ENCODE data around the gene BTBD16. TPM values are rescaled to one million over a fixed set of nuclear protein-coding genes. Genes with fewer than 3 reads are reported as not detected.

The BTBD16 gene
- total RNA-seq = not detected

DNA sequence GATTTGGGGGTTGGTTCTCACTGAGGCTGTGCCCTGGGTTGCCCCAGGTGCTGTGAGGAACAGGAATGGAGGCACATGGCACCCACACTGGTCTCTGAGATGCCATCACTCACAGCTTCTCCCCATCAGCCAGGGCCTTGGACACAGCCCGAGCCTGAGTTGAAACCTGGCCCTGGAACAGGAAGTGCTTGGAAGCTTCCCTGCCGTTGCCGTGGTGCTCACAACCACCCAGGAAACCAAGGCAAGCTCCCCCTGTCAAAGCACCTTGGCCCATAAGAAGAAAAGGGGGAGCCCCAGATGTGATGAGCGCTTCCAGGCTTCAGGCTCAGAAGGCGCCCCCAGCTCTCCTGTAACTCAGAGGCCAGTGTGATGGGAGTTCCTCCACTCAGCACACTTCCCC lies at the start of gene BTBD16:
Gene BTBD16, plus strand, starts transcription at position 221 of the 400 bp plus-strand sequence. CDS start 3,786 bp downstream, outside the sequence.
- ATAC-seq = no peak
- H3K27me3 Mint-ChIP-seq = peaks cover 2% of the 10 kb centered on the region
- no peaks in the 10 kb centered on the region for H3K36me3 Mint-ChIP-seq
- no peak for DNase-seq
- no peak within 1 kb of the TSS for H3K27ac Mint-ChIP-seq
- H3K4me1 Mint-ChIP-seq = no peaks in the 10 kb centered on the region
- H3K9me3 Mint-ChIP-seq (ENCODE audit: low read depth) = no peaks in the 10 kb centered on the region
- CTCF ChIA-PET = interaction anchor here (0.9 to 1.3 kb wide), 5 partner anchors 12 to 293 kb away, joined by 3 read pairs; no protein-coding TSS in a partner anchor
- H3K4me3 Mint-ChIP-seq = no peak within 1 kb of the TSS

- peaks cover 21% of the 10 kb centered on the region for H3K27me3 Mint-ChIP-seq
- H3K36me3 Mint-ChIP-seq = no peaks in the 10 kb centered on the region
- H3K4me3 Mint-ChIP-seq = no peak overlapping the region
- CTCF ChIA-PET = no interaction called here
- no peaks in the 10 kb centered on the region for H3K9me3 Mint-ChIP-seq (ENCODE audit: low read depth)
- no peak for DNase-seq
- no peaks in the 10 kb centered on the region for H3K4me1 Mint-ChIP-seq
- ATAC-seq = no peak
- H3K27ac Mint-ChIP-seq = no peak overlapping the region
These were observed 49.1 kb upstream of the BTBD16 start for GRCh38 chr10:122221958-122222357.

DNA sequence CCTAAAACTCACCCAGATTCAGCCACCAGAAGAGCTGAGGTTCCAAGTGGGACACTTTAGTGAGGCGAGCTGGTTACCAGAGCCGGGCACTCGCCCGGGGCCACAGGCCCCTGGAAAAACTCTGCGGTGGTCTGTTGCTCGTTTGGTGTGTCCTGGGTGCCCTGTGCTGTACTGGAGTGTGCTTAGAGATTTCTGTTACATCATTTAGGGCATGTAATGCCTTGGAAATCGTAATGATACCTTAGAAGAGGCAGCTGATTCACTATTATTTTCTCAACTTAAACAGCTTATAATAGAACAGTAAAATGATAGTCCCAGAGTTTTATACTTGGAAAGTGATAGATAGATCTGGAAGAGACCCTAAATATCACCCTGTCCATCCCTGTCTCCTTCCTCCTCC lies 48.5 kb upstream of the BTBD16 start:
- H3K36me3 Mint-ChIP-seq = no peaks in the 10 kb centered on the region
- no peaks in the 10 kb centered on the region for H3K9me3 Mint-ChIP-seq (ENCODE audit: low read depth)
- no peak overlapping the region for H3K27ac Mint-ChIP-seq
- ATAC-seq (no peak), DNase-seq (no peak)
- CTCF ChIA-PET = no interaction called here
- H3K27me3 Mint-ChIP-seq = peaks cover 21% of the 10 kb centered on the region
- H3K4me1 Mint-ChIP-seq = no peaks in the 10 kb centered on the region
- no peak overlapping the region for H3K4me3 Mint-ChIP-seq

GRCh38 chr10:122224159-122224558 lies 46.9 kb upstream of the BTBD16 start:
- H3K4me1 Mint-ChIP-seq = no peaks in the 10 kb centered on the region
- no peak overlapping the region for H3K4me3 Mint-ChIP-seq
- no peak overlapping the region for H3K27ac Mint-ChIP-seq
- no peaks in the 10 kb centered on the region for H3K36me3 Mint-ChIP-seq
- DNase-seq = no peak
- peaks cover 21% of the 10 kb centered on the region for H3K27me3 Mint-ChIP-seq
- no peaks in the 10 kb centered on the region for H3K9me3 Mint-ChIP-seq (ENCODE audit: low read depth)
- no peak for ATAC-seq
- CTCF ChIA-PET = no interaction called here

DNA sequence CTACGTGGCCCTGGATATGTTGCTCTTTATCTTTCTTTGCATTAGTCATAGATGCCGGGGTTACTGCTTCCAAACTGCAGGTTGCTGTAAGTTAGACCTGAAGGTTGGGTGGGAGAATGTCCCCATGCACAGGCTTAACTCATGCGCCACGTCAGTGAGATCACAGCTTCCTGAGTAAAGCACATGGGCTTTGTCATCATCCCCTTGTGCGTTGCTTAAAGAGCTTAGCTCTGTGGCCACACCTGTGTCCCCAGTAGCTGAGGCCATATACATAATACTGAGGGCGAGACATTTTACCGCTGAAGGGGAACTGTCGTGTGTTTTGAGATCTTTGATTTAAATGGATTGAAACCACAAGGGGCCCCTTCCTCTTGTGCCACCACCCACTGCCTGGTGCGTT lies 45.8 kb upstream of the BTBD16 start:
- no peak overlapping the region for H3K4me3 Mint-ChIP-seq
- no peaks in the 10 kb centered on the region for H3K9me3 Mint-ChIP-seq (ENCODE audit: low read depth)
- ATAC-seq = no peak
- H3K36me3 Mint-ChIP-seq = no peaks in the 10 kb centered on the region
- H3K4me1 Mint-ChIP-seq = no peaks in the 10 kb centered on the region
- DNase-seq = no peak
- H3K27me3 Mint-ChIP-seq = peaks cover 21% of the 10 kb centered on the region
- CTCF ChIA-PET = no interaction called here
- no peak overlapping the region for H3K27ac Mint-ChIP-seq

GRCh38 chr10:122227754-122228153 lies 43.3 kb upstream of the BTBD16 start:
- CTCF ChIA-PET = no interaction called here
- no peak for DNase-seq
- Mint-ChIP-seq H3K27ac (no peak overlapping the region), H3K27me3 (peaks cover 19% of the 10 kb centered on the region), H3K4me1 (no peaks in the 10 kb centered on the region), H3K4me3 (no peak overlapping the region), H3K9me3 (ENCODE audit: low read depth) (no peaks in the 10 kb centered on the region), H3K36me3 (no peaks in the 10 kb centered on the region)
- no peak for ATAC-seq

DNA sequence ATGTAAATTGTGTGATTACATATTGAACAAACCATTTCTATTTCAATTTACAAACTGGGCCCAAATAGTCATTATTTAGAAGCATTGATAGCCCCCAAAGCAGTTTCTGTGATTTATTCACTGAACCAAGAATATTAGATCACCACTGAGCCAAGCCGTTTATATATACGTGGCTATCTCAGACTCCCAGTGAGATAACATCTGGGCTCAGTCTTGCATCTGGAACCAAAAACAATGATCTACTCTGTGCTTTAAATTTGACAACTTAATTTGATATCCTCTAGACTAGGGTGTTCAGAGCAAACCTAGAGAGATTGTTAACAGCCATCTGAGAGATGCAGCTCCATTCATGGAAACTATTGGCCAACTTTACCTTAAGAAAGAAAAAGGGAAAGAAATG lies 41.4 kb upstream of the BTBD16 start:
- no peak for DNase-seq
- Mint-ChIP-seq H3K9me3 (ENCODE audit: low read depth) (no peaks in the 10 kb centered on the region), H3K36me3 (no peaks in the 10 kb centered on the region), H3K27me3 (peaks cover 16% of the 10 kb centered on the region), H3K27ac (no peak overlapping the region), H3K4me3 (no peak overlapping the region), H3K4me1 (no peaks in the 10 kb centered on the region)
- no peak for ATAC-seq
- CTCF ChIA-PET = no interaction called here

DNA sequence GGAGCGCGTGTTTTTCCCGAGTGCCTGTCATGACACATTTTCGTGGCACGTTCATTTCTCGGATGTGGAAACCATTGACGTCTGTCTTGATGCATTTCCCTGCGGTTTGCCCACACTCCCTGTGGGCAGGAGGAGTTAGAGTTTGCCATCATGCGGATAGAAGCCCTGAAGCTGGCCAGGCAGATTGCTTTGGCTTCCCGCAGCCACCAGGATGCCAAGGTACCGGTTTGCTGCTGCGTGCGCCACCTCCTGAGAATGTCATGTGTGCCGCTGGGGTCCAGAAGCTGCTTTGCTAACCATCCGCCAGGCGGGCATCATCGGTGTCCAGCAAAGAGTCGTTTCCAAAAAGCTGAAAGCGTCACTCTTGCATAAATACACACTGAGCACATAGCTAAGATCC lies 40.9 kb upstream of the BTBD16 start:
- Mint-ChIP-seq H3K27ac (no peak overlapping the region), H3K36me3 (no peaks in the 10 kb centered on the region), H3K9me3 (ENCODE audit: low read depth) (no peaks in the 10 kb centered on the region), H3K27me3 (peaks cover 12% of the 10 kb centered on the region), H3K4me1 (no peaks in the 10 kb centered on the region), H3K4me3 (no peak overlapping the region)
- ATAC-seq (no peak), DNase-seq (no peak)
- CTCF ChIA-PET = no interaction called here

DNA sequence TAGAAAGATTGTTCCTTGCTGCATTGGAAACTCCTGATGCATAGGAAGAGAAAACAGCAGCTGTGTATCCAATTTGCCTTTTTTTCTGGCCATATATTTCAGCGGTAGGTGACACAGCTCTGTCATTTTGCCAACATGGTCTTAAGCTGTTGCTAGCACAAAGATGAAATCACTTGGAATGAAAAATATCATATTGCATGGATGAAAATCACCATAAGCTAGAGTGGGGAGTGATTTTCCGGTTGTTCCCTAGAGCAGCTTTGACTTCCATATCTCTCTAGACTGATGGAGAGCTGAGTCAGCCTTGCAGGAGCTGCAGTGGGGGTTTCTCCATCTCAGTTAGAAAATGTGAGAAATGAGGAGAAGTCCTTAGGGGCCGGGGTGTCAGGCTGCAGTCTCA lies 38.3 kb upstream of the BTBD16 start:
- H3K4me1 Mint-ChIP-seq = no peaks in the 10 kb centered on the region
- DNase-seq = no peak
- H3K27ac Mint-ChIP-seq = no peak overlapping the region
- CTCF ChIA-PET = no interaction called here
- peaks cover 5% of the 10 kb centered on the region for H3K27me3 Mint-ChIP-seq
- no peaks in the 10 kb centered on the region for H3K36me3 Mint-ChIP-seq
- H3K4me3 Mint-ChIP-seq = no peak overlapping the region
- ATAC-seq = no peak
- H3K9me3 Mint-ChIP-seq (ENCODE audit: low read depth) = no peaks in the 10 kb centered on the region

DNA sequence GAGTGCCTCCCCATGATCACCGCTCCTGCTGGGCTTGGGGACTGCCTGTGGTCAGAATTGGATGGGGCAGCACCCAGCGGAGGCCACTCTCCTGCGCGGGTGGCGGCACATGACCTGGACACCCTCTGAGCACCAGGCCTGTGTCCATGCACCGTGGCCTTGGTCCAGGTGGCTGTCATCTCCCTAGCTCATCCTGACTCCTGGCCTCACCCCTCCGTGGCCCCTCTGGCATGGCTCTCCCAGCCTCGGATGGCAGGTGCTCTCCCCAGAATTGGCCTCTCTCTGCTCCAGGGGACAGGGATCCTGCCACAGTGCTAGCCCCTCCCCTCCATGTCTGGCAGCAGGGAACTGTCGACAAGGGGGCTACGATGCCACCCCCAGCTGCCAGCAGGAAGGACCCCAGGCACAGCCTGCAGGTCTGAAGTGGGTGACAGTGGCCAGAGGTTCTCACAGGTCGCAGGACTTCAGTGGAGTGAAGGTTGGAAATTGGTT lies 37.2 kb upstream of the BTBD16 start:
- Mint-ChIP-seq H3K4me1 (no peaks in the 10 kb centered on the region), H3K9me3 (ENCODE audit: low read depth) (no peaks in the 10 kb centered on the region), H3K27me3 (peaks cover 6% of the 10 kb centered on the region), H3K27ac (no peak overlapping the region), H3K4me3 (no peak overlapping the region), H3K36me3 (no peaks in the 10 kb centered on the region)
- CTCF ChIA-PET = no interaction called here
- ATAC-seq (no peak), DNase-seq (no peak)

- H3K36me3 Mint-ChIP-seq = no peaks in the 10 kb centered on the region
- no peak overlapping the region for H3K27ac Mint-ChIP-seq
- DNase-seq (no peak), ATAC-seq (no peak)
- no peaks in the 10 kb centered on the region for H3K4me1 Mint-ChIP-seq
- CTCF ChIA-PET = no interaction called here
- H3K27me3 Mint-ChIP-seq = peaks cover 6% of the 10 kb centered on the region
- no peak overlapping the region for H3K4me3 Mint-ChIP-seq
- no peaks in the 10 kb centered on the region for H3K9me3 Mint-ChIP-seq (ENCODE audit: low read depth)
These were observed 36.7 kb upstream of the BTBD16 start for GRCh38 chr10:122234416-122234815.

DNA sequence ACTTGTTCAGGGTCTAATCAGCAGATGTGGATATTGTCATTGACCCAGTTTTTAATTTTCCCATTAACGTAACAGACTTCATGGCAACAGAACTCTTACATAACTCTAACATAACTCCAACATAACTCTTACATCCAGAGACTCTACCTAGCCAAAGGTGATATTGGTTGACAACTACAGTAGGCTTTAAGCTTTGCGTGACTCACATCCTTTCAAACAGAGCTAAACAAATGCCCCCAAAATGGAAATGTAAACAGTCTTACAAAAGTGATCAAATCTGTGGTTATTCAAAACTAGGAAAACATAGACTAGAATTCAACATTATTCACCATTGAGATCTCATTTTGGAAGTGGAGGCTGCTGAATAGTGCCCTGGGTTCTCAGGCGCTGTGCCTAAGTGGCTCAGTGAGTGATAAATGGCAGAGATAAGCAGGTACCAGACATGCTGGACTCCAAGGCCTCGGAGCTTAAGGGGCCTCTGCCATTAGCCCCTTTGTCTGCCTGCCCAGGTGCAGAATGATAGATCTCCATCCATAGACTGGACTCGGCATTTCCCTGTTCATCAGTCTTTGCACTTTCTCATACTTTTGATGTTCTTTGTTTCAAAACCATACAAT lies 34.3 kb upstream of the BTBD16 start:
- Mint-ChIP-seq H3K4me3 (no peak overlapping the region), H3K4me1 (no peaks in the 10 kb centered on the region), H3K27me3 (peaks cover 6% of the 10 kb centered on the region), H3K36me3 (no peaks in the 10 kb centered on the region), H3K9me3 (ENCODE audit: low read depth) (no peaks in the 10 kb centered on the region), H3K27ac (no peak overlapping the region)
- DNase-seq (no peak), ATAC-seq (no peak)
- CTCF ChIA-PET = no interaction called here

DNA sequence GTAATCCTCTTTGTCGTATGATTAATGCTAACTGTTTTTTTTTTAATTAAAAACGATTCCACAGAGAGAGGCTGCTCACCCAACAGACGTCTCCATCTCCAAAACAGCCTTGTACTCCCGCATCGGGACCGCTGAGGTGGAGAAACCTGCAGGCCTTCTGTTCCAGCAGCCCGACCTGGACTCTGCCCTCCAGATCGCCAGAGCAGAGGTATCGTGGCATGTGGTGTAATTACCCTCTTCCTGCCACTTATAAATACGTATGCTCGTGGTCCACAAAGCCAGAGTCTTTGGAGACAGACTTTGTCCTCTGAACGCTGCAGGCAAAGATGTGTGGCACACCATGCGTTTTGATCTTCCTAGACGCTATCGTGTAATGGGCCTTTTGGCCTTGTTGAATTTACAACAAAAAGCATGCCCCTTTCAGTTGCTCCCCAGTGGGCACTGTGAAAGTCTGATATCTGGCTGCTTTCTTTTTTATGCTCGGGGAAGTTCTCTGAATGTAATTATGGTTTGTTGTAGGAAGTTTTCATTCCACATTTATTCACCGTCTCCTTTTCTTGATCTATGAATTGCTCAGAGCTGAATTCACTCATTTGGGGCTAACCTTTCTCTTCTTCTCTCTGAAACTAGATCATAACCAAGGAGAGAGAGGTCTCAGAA lies 33.6 kb upstream of the BTBD16 start:
- Mint-ChIP-seq H3K9me3 (ENCODE audit: low read depth) (no peaks in the 10 kb centered on the region), H3K27ac (no peak overlapping the region), H3K4me3 (no peak overlapping the region), H3K27me3 (peaks cover 6% of the 10 kb centered on the region), H3K36me3 (no peaks in the 10 kb centered on the region), H3K4me1 (no peaks in the 10 kb centered on the region)
- DNase-seq = no peak
- ATAC-seq = no peak
- CTCF ChIA-PET = no interaction called here

DNA sequence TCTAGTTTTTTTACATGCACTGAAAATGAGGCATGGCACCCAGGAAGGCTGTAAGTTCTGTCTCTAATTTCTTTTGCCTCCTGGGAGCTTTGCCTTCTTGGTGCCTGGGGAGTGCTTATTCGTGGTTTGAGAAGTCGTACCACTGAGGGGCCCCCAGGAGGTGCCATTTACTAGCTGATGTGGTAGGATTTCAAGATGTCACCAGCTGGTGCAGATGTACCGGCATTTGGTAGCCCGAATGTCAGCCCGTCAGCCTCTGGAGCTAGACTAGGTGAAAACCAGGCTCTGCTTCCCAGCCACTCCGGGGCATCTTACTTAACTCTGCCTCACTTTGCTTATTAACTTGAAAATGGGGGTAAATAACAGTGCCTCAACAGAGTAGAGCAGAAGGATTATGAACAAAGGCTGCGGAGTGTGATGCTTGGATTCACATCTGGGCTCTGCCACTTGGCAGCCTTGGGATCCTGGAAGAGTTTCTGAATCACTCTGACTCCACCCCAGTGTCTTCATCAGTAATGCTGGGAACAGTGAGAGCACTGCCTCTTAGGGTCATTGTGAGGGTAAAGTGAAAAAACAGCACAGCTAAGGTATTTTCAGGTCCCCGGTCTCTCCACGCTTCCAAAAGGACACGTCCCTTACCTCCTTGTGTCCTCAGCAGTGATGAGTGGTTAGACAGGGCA lies 31.4 kb upstream of the BTBD16 start:
- ATAC-seq = no peak
- DNase-seq = no peak
- CTCF ChIA-PET = no interaction called here
- Mint-ChIP-seq H3K4me1 (no peaks in the 10 kb centered on the region), H3K27ac (no peak overlapping the region), H3K36me3 (no peaks in the 10 kb centered on the region), H3K4me3 (no peak overlapping the region), H3K9me3 (ENCODE audit: low read depth) (no peaks in the 10 kb centered on the region), H3K27me3 (peaks cover 6% of the 10 kb centered on the region)
